Lung (tissue), 12 donors: ENCODE results near the gene SEPTIN5. TPM values are rescaled to one million over a fixed set of nuclear protein-coding genes. Genes with fewer than 3 reads are reported as not detected.

Source experiments
- ATAC-seq: fragments of 200-7000 bp; cut with Tn5 transposase; one replicate; pipeline ENCODE4 v1.9.1; 2020; ENCODE audit warnings: moderate number of reproducible peaks; ENCODE audit not compliant: insufficient read depth, low FRiP score
- DNase-seq, 3 donors: peaks; one replicate each; pipeline ENCODE4 v3.0.0-alpha.2; 2013 to 2017
- H3K27ac ChIP-seq, 2 donors: one replicate each; pipeline ENCODE4 v1.5.1; 2013; ENCODE audit warnings: mild to moderate bottlenecking in 2 of 2, moderate library complexity in 2 of 2, control low read depth in 1 of 2, inconsistent platforms in 1 of 2, low read depth in 1 of 2, low read length in 1 of 2
- H3K27me3 ChIP-seq, 3 donors: one replicate each; pipeline ENCODE4 v1.5.1; 2013; ENCODE audit warnings: low read length in 2 of 3; ENCODE audit not compliant: control insufficient read depth in 3 of 3, insufficient read depth in 3 of 3
- H3K36me3 ChIP-seq, 4 donors: one replicate each; pipeline ENCODE4 v1.5.1; 2013; ENCODE audit warnings: low read length in 4 of 4, mild to moderate bottlenecking in 1 of 4, moderate library complexity in 1 of 4; ENCODE audit not compliant: control insufficient read depth in 4 of 4, insufficient read depth in 4 of 4
- H3K4me1 ChIP-seq, 5 donors: one replicate each; pipeline ENCODE4 v1.5.1; 2013; ENCODE audit warnings: low read length in 5 of 5, mild to moderate bottlenecking in 2 of 5, moderate library complexity in 1 of 5; ENCODE audit not compliant: control insufficient read depth in 5 of 5, insufficient read depth in 5 of 5
- H3K4me3 ChIP-seq: one replicate; pipeline ENCODE4 v1.5.1; 2013; ENCODE audit warnings: mild to moderate bottlenecking, control low read depth, moderate library complexity
- H3K9ac ChIP-seq, 2 donors: one replicate each; pipeline ENCODE4 v1.5.1; 2013; ENCODE audit warnings: low read length in 2 of 2, control low read depth in 1 of 2; ENCODE audit not compliant: insufficient read depth in 1 of 2
- H3K9me3 ChIP-seq, 4 donors: one replicate each; pipeline ENCODE4 v1.5.1; 2013; ENCODE audit warnings: low read length in 3 of 4, mild to moderate bottlenecking in 1 of 4, moderate library complexity in 1 of 4; ENCODE audit not compliant: control insufficient read depth in 4 of 4, insufficient read depth in 3 of 4
- WGBS, 2 donors: extraction: QIAGEN DNeasy Blood & Tissue Kit; methylation state at CpG; one replicate each; pipeline ENCODE4 v1.1.7; 2013; 5-methylcytosine and 5-hydroxymethylcytosine counted together
- polyA plus RNA-seq, 2 donors: library from polyadenylated mRNA; stranded (reverse); fragments of 200-250 nt; gene quantifications; one replicate each; pipeline ENCODE4 v1.2.1, GENCODE V29; 2013
- total RNA-seq, 2 donors: library from RNA; depleted of rRNA in 1 of 2; stranded (reverse); fragments of >200 nt in 1 of 2; gene quantifications; one replicate each; pipeline ENCODE4 v1.2.1, GENCODE V29; 2014 to 2021
- TF ChIP-seq, protein P1 (sequence below): IDR thresholded peaks from 2 replicates; pipeline ENCODE4 v1.5.1; 2012; ENCODE audit warnings: mild to moderate bottlenecking; ENCODE audit errors: control extremely low read depth, extremely low read depth
- donor health status: control.
- donor health status: control.
- donor health status: Bipolar disorder and iron deficiency.
- donor health status: healthy.
- donor health status: DM: yes; HTN: yes; CAD: no.

Gene SEPTIN5
- total and polyA plus RNA-seq, 4 donors: 10.4 to 32.5 (median 14.2) TPM

DNA sequence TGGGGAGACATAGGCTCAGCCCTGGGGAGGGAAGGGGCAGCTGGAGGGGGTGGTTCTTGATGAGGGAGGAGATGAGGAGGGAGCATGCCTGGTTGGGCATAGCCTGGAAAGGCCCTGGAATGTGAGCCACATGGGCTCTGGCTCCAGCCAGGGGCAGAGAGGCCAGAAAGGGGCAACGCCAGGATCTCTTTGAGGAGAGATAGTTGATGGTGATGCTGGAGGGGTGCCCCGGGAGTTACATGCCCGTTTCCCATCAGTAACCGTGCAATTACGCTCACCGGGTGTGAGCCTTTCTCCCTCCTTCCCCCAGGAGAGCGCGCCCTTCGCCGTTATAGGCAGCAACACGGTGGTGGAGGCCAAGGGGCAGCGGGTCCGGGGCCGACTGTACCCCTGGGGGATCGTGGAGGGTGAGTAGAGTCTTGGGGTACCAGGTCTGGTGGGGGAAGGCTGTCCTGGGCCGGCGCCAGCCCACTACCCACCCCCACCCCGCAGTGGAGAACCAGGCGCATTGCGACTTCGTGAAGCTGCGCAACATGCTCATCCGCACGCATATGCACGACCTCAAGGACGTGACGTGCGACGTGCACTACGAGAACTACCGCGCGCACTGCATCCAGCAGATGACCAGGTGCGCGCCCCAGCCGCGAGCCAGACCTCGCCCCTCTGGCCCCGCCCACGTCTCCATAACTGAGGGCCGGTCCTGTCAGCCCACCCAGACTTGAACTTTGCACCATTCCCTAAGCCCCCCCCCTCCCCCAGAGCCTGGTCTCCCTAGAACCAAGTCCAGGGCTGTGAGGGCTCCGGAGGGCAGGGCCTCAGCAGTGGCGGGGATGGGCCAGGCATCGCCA is 7.3 kb downstream of the SEPTIN5 start:
- Histone ChIP-seq H3K9ac (no peak overlapping the region), H3K4me1 (peaks cover 0 to 27% (median 12%) of the 10 kb centered on the region in 5 donors), H3K36me3 (peaks cover 0 to 17% (median 4%) of the 10 kb centered on the region in 4 donors), H3K27ac (no peak overlapping the region), H3K9me3 (no peaks in the 10 kb centered on the region), H3K27me3 (peaks cover 0 to 16% (median 9%) of the 10 kb centered on the region in 3 donors), H3K4me3 (no peak overlapping the region)
- 72 to 91% methylated on average over 41 to 44 of the region's 44 CpGs for WGBS, 2 donors
- DNase-seq: no peak
- ATAC-seq: no peak
- TF ChIP-seq, protein P1, sequence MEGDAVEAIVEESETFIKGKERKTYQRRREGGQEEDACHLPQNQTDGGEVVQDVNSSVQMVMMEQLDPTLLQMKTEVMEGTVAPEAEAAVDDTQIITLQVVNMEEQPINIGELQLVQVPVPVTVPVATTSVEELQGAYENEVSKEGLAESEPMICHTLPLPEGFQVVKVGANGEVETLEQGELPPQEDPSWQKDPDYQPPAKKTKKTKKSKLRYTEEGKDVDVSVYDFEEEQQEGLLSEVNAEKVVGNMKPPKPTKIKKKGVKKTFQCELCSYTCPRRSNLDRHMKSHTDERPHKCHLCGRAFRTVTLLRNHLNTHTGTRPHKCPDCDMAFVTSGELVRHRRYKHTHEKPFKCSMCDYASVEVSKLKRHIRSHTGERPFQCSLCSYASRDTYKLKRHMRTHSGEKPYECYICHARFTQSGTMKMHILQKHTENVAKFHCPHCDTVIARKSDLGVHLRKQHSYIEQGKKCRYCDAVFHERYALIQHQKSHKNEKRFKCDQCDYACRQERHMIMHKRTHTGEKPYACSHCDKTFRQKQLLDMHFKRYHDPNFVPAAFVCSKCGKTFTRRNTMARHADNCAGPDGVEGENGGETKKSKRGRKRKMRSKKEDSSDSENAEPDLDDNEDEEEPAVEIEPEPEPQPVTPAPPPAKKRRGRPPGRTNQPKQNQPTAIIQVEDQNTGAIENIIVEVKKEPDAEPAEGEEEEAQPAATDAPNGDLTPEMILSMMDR: no peak

DNA sequence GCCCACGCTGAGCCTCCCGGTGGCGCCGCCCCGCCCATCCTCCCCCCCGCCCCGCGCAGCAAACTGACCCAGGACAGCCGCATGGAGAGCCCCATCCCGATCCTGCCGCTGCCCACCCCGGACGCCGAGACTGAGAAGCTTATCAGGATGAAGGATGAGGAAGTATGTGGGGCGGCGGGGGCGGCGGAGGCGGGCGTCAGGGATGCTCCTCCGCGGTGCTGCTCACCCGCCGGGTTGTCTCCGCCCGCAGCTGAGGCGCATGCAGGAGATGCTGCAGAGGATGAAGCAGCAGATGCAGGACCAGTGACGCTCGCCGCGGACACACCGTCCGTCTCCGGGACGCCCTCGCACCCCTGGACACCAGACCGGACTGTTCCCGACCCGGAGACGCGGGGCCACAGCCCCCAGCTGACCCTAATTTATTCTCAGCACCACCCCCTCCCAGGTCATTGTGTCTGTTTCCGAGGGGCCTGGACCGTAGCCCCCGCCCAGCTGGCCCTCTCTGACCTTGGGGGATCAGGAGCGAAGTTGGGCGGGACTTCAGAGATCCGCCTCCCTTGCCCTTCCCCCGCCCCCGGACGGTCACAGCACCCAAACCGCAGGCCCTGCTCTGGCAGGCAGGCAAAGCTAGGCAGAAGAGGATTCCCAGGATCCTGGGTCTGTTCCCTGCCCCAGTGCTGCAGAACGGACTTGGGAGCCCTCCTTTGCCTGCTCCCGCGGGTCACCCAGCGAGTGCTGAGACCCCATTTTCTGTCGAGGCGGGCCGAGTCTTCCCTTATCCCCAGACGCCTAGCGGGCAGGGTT is 8.1 kb downstream of the SEPTIN5 start:
- Histone ChIP-seq H3K27me3 (peaks cover 0 to 16% (median 11%) of the 10 kb centered on the region in 3 donors), H3K27ac (peak overlapping the region in 1 of 2 donors; percentile 58), H3K36me3 (peaks cover 0 to 17% (median 4%) of the 10 kb centered on the region in 4 donors), H3K4me3 (no peak overlapping the region), H3K4me1 (peaks cover 0 to 22% (median 10%) of the 10 kb centered on the region in 5 donors), H3K9me3 (no peaks in the 10 kb centered on the region), H3K9ac (no peak overlapping the region)
- no peak for DNase-seq
- TF ChIP-seq, protein P1: no peak
- no peak for ATAC-seq
- 67 to 85% methylated on average over 51 to 60 of the region's 60 CpGs for WGBS, 2 donors

DNA sequence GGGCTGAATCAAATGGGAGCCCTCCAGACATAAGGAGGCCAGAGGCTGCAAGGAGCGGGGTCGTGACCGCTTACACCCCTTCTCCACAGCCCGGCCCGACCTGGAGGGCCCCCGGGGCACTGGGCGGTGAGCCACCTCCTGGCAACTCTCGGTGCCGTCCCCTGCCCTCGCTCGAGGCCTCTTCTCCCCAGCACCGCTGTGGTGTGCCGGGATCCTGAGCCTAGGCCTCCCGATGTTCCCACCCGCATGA is 8.6 kb downstream of the SEPTIN5 start:
- Histone ChIP-seq H3K9ac (no peak overlapping the region), H3K27me3 (peaks cover 0 to 16% (median 11%) of the 10 kb centered on the region in 3 donors), H3K4me1 (peaks cover 0 to 18% (median 5%) of the 10 kb centered on the region in 5 donors), H3K4me3 (no peak overlapping the region), H3K36me3 (peaks cover 0 to 17% (median 4%) of the 10 kb centered on the region in 4 donors), H3K9me3 (no peaks in the 10 kb centered on the region), H3K27ac (peak overlapping the region in 1 of 2 donors; percentile 58)
- TF ChIP-seq, protein P1: no peak
- ATAC-seq (no peak), DNase-seq (no peak)
- 38 to 39% methylated on average over 15 of the region's 15 CpGs for WGBS, 2 donors
